Activated naive CD4-positive, alpha-beta T cell treated with anti-CD3 and anti-CD28 coated beads, Interleukin-2, amount 10 ng/mL, durations not matched to agents 5 hours and 36 hours (primary cell): ENCODE data around the gene APP. TPM values are rescaled to one million over a fixed set of nuclear protein-coding genes. Genes with fewer than 3 reads are reported as not detected.

Experiments
- total RNA-seq, 2 experiments: library from RNA; stranded (reverse); gene quantifications; one replicate each; pipeline ENCODE4 v1.2.3, GENCODE V29; 2021

Gene APP
- total RNA-seq = 10 to 100 TPM; 25.4 to 27.6 TPM

GRCh38 chr21:26170471-26171257 lies at the start of gene APP:
TSS of gene APP (minus strand) at chr21:26170770. CDS start at chr21:26170620, 150 bp downstream.

